OCI-LY1 (cell line): ENCODE data around the gene SMYD1.

Experiments
- H2AFZ ChIP-seq: fragments of 200-600 bp; sonication (generic), shearing (Covaris generic); 2 replicates; pipeline ENCODE4 v1.6.0; 2014; ENCODE audit warnings: antibody characterized with exemption, mild to moderate bottlenecking, low read length
- H3F3A ChIP-seq: fragments of 200-600 bp; sonication (generic), shearing (Covaris generic); 2 replicates; pipeline ENCODE4 v1.6.0; 2014; ENCODE audit warnings: mild to moderate bottlenecking, antibody characterized with exemption, low read length, moderate library complexity; ENCODE audit not compliant: insufficient read depth
- H3K27ac ChIP-seq: fragments of 200-600 bp; sonication (generic); 2 replicates; pipeline ENCODE4 v1.5.1; 2014; ENCODE audit warnings: low read length, mixed run types, mild to moderate bottlenecking, low read depth; ENCODE audit not compliant: poor library complexity, severe bottlenecking
- H3K27me3 ChIP-seq: fragments of 200-600 bp; sonication (generic); 2 replicates; pipeline ENCODE4 v1.6.0; 2014; ENCODE audit warnings: antibody characterized with exemption, mild to moderate bottlenecking, low read length, moderate library complexity; ENCODE audit not compliant: insufficient read depth
- H3K36me3 ChIP-seq: fragments of 200-600 bp; sonication (generic); 2 replicates; pipeline ENCODE4 v1.6.1; 2014; ENCODE audit warnings: mild to moderate bottlenecking, antibody characterized with exemption, low read length, moderate library complexity, mixed read lengths; ENCODE audit not compliant: insufficient read depth
- H3K4me1 ChIP-seq: fragments of 200-600 bp; sonication (generic); 2 replicates; pipeline ENCODE4 v1.5.1; 2014; ENCODE audit warnings: mild to moderate bottlenecking, low read length, moderate library complexity; ENCODE audit not compliant: insufficient read depth, severe bottlenecking
- H3K4me2 ChIP-seq: fragments of 200-600 bp; sonication (generic), shearing (Covaris generic); 2 replicates; pipeline ENCODE4 v1.6.1; 2014; ENCODE audit warnings: low read length
- H3K4me3 ChIP-seq: fragments of 200-600 bp; sonication (generic); 2 replicates; pipeline ENCODE4 v1.5.1; 2014; ENCODE audit warnings: low read length, low read depth, mild to moderate bottlenecking, mixed read lengths; ENCODE audit not compliant: poor library complexity, severe bottlenecking
- H3K79me2 ChIP-seq: fragments of 200-600 bp; shearing (Covaris generic); 2 replicates; pipeline ENCODE4 v1.6.1; 2016; ENCODE audit warnings: mixed run types, low read length, mixed read lengths; ENCODE audit not compliant: insufficient read depth
- H3K9ac ChIP-seq: fragments of 200-600 bp; sonication (generic), shearing (Covaris generic); 2 replicates; pipeline ENCODE4 v1.6.1; 2014; ENCODE audit warnings: mild to moderate bottlenecking, low read length, mixed read lengths
- H3K9me2 ChIP-seq: fragments of 200-600 bp; sonication (generic), shearing (Covaris generic); 2 replicates; pipeline ENCODE4 v1.6.1; 2014; ENCODE audit warnings: low read depth, mild to moderate bottlenecking, low read length, mixed read lengths
- H3K9me3 ChIP-seq: fragments of 200-600 bp; shearing (Covaris generic); 2 replicates; pipeline ENCODE4 v1.6.1; 2014; ENCODE audit warnings: low read length, mixed read lengths
- H4K20me1 ChIP-seq: fragments of 200-600 bp; sonication (generic), shearing (Covaris generic); 2 replicates; pipeline ENCODE4 v1.6.0; 2016; ENCODE audit warnings: mild to moderate bottlenecking, low read length; ENCODE audit not compliant: insufficient read depth
- CTCF ChIP-seq: fragments of 200-600 bp; sonication (generic), shearing (Covaris generic); IDR thresholded peaks from 2 replicates; pipeline ENCODE4 v1.5.1; 2017; ENCODE audit warnings: mild to moderate bottlenecking, antibody characterized with exemption, low read length, moderate library complexity, mixed read lengths
- EZH2 ChIP-seq: fragments of 200-600 bp; sonication (generic), shearing (Covaris generic); IDR thresholded peaks from 2 replicates; pipeline ENCODE4 v1.8.0; 2017; ENCODE audit warnings: borderline replicate concordance, mixed run types, mild to moderate bottlenecking, antibody characterized with exemption, low read length, moderate library complexity, mixed read lengths

SMYD1 gene

GRCh38 chr2:88125924-88126771, 58.5 kb downstream of the SMYD1 start:
- H3K4me3 ChIP-seq, result no peak overlapping the region
- H3K4me1 ChIP-seq, result no peaks in the 10 kb centered on the region
- H4K20me1 ChIP-seq, result no peaks in the 10 kb centered on the region
- no peak overlapping the region for H3K9ac ChIP-seq
- H3F3A ChIP-seq, result no peaks in the 10 kb centered on the region
- no peak overlapping the region for H3K4me2 ChIP-seq
- no peak overlapping the region for H3K27ac ChIP-seq
- no peaks in the 10 kb centered on the region for H3K79me2 ChIP-seq
- no peaks in the 10 kb centered on the region for H3K27me3 ChIP-seq
- TF ChIP-seq EZH2 (no peak), CTCF (no peak)
- H3K9me3 ChIP-seq, result no peaks in the 10 kb centered on the region
- H3K9me2 ChIP-seq, result no peaks in the 10 kb centered on the region
- H2AFZ ChIP-seq, result no peak overlapping the region
- no peaks in the 10 kb centered on the region for H3K36me3 ChIP-seq

GRCh38 chr2:88126772-88127637, 59.4 kb downstream of the SMYD1 start:
- no peak overlapping the region for H3K27ac ChIP-seq
- H3K27me3 ChIP-seq, result no peaks in the 10 kb centered on the region
- H3K4me1 ChIP-seq, result no peaks in the 10 kb centered on the region
- H3K9ac ChIP-seq, result no peak overlapping the region
- no peak overlapping the region for H2AFZ ChIP-seq
- TF ChIP-seq CTCF (no peak), EZH2 (no peak)
- H3K9me3 ChIP-seq, result no peaks in the 10 kb centered on the region
- H4K20me1 ChIP-seq, result no peaks in the 10 kb centered on the region
- no peaks in the 10 kb centered on the region for H3K79me2 ChIP-seq
- no peaks in the 10 kb centered on the region for H3K9me2 ChIP-seq
- H3K4me3 ChIP-seq, result no peak overlapping the region
- H3F3A ChIP-seq, result no peaks in the 10 kb centered on the region
- no peaks in the 10 kb centered on the region for H3K36me3 ChIP-seq
- no peak overlapping the region for H3K4me2 ChIP-seq

DNA sequence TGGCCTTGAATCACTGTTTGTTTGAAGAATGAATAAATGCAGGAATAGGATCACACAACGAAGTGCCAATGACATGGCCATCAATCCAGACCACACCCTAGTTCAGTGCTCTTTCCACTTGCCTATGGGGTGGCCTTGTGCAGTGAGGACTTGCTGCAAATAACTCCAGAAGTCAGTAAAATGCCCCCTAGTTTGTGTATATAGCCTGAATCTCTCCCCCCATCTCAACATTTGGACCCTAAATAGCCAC, 59.9 kb downstream of the SMYD1 start:
- no peak overlapping the region for H3K27ac ChIP-seq
- no peaks in the 10 kb centered on the region for H3K27me3 ChIP-seq
- H3K79me2 ChIP-seq, result no peaks in the 10 kb centered on the region
- no peaks in the 10 kb centered on the region for H3K36me3 ChIP-seq
- H4K20me1 ChIP-seq, result no peaks in the 10 kb centered on the region
- H3F3A ChIP-seq, result no peaks in the 10 kb centered on the region
- no peaks in the 10 kb centered on the region for H3K4me1 ChIP-seq
- H3K4me2 ChIP-seq, result no peak overlapping the region
- H3K9me3 ChIP-seq, result no peaks in the 10 kb centered on the region
- H3K4me3 ChIP-seq, result no peak overlapping the region
- no peak overlapping the region for H2AFZ ChIP-seq
- TF ChIP-seq EZH2, result no peak
- no peak for TF ChIP-seq CTCF
- no peak overlapping the region for H3K9ac ChIP-seq
- H3K9me2 ChIP-seq, result no peaks in the 10 kb centered on the region
